ENCODE results near the gene REC8. TPM values are rescaled to one million over a fixed set of nuclear protein-coding genes. Genes with fewer than 3 reads are reported as not detected.

REC8 gene
- total and polyA plus RNA-seq, 2 of the 13 experiments (the other 11 are each of a cell fraction or from before 2014, with no cell fraction given) = 3.4 to 14.7 TPM

- TF ChIP-seq NFE2L2 (IDR thresholded peaks at IDR 0.05; ENCODE audit: low read length) = no peak
- TF ChIP-seq TRIM22 (IDR thresholded peaks at IDR 0.05) = no peak
- no peak for TF ChIP-seq JARID2 (CRISPR knock-in tag; IDR thresholded peaks at IDR 0.05; ENCODE audit: insufficient replicate concordance)
- TF ChIP-seq AHR (CRISPR knock-in tag; IDR thresholded peaks at IDR 0.05) = no peak
- peak; percentile 9; the same call in 1 of the 2 replicates for TF ChIP-seq LBX2 (CRISPR knock-in tag; IDR thresholded peaks at IDR 0.05; ENCODE audit: borderline replicate concordance)
- no peak for TF ChIP-seq MXD3 (CRISPR knock-in tag; IDR thresholded peaks at IDR 0.05)
- no peak for TF ChIP-seq ZNF546 (CRISPR knock-in tag; conservative IDR thresholded peaks at IDR 0.05)
- no peak for TF ChIP-seq KLF9 (CRISPR knock-in tag; IDR thresholded peaks at IDR 0.05; ENCODE audit: low read depth)
These were observed 44.2 kb upstream of the REC8 start (continued) for GRCh38 chr14:24127673-24128072.

GRCh38 chr14:24129410-24129998 is 42.4 kb upstream of the REC8 start:
- no peaks in the 10 kb centered on the region for H3K9me3 ChIP-seq (ENCODE audit: low read length)
- H2AFZ ChIP-seq (ENCODE audit: low read length) = no peak overlapping the region
- no peak for DNase-seq (ENCODE audit: low spot score)
- WGBS (ENCODE audit: low lambda C conversion rate) = 90% methylated on average over 8 of the region's 8 CpGs
- H3K27me3 ChIP-seq (ENCODE audit: control insufficient read depth in 1 of 2, insufficient read depth in 2 of 2, low read length in 2 of 2) = no peaks in the 10 kb centered on the region
- no peaks in the 10 kb centered on the region for H4K20me1 ChIP-seq (ENCODE audit: insufficient read depth, low read length)
- H3K4me3 ChIP-seq (replicated peaks in 1 of 3; ENCODE audit: insufficient read depth in 1 of 3, low read depth in 2 of 3, low read length in 3 of 3) = no peak overlapping the region
- H3K4me1 ChIP-seq (ENCODE audit: insufficient read depth, low read length) = peaks cover 40% of the 10 kb centered on the region
- H3K9ac ChIP-seq (ENCODE audit: insufficient read depth, low read depth, low read length) = no peak overlapping the region
- BruUV-seq (replicated peaks) = no TSS peak
- intact Hi-C loops (cut with micrococcal nuclease; ENCODE audit: unreplicated experiment) (no loop called here), in situ Hi-C loops (cut with HindIII; ENCODE audit: extremely low pct_ligation_motif_present, low pct_unique_long_range_greater_than_20kb) (loop anchor here (25.0 kb wide), 1 partner anchor 817 kb away; the partner anchor contains the start of genes BCL2L2, PABPN1 and PPP1R3E)
- H3K79me2 ChIP-seq (ENCODE audit: insufficient read depth, low read length) = no peaks in the 10 kb centered on the region
- CTCF ChIA-PET (ENCODE audit: low intra/inter-chr PET ratio, low total read pairs) = no interaction called here
- FAIRE-seq = no peak
- no peaks in the 10 kb centered on the region for H3K36me3 ChIP-seq (replicated peaks in 1 of 2; ENCODE audit: control insufficient read depth in 1 of 2, insufficient read depth in 2 of 2, low read length in 2 of 2)
- POLR2A ChIA-PET = interaction anchor here (0.7 to 22.7 kb wide), 7 partner anchors 9 to 59 kb away, joined by 3 to 977 read pairs (median 4); partner anchors contain the start of genes DCAF11, EMC9, IPO4 and IRF9
- no peak for ATAC-seq
- H3K27ac ChIP-seq (ENCODE audit: extremely low read length, insufficient read depth, low read length) = no peak overlapping the region
- H3K4me2 ChIP-seq (ENCODE audit: low read depth, low read length) = no peak overlapping the region
- TF ChIP-seq FOXO4 (CRISPR knock-in tag; conservative IDR thresholded peaks at IDR 0.05) (0 out of 2 replicates have a peak, but pooled peaks have one; percentile 7), HIC2 (CRISPR knock-in tag; IDR thresholded peaks at IDR 0.05; ENCODE audit: low read depth) (0 out of 2 replicates have a peak, but pooled peaks have one; percentile 37), ZNF501 (CRISPR knock-in tag; IDR thresholded peaks at IDR 0.05) (peak; percentile 51), KDM2A (CRISPR knock-in tag; IDR thresholded peaks at IDR 0.05; ENCODE audit: borderline replicate concordance, low read depth) (no peak), HNF4A (CRISPR knock-in tag; IDR thresholded peaks at IDR 0.05) (peak; percentile 43; the same call in 1 of the 2 replicates), FLYWCH1 (CRISPR knock-in tag; IDR thresholded peaks at IDR 0.05) (peak; percentile 80; the same call in 1 of the 2 replicates), MTERF4 (CRISPR knock-in tag; IDR thresholded peaks at IDR 0.05) (0 out of 2 replicates have a peak, but pooled peaks have one; percentile 28)

Data from HepG2 (cell line).